Measurements from ENCODE around the gene LTBR. TPM values are rescaled to one million over a fixed set of nuclear protein-coding genes. Genes with fewer than 3 reads are reported as not detected.

LTBR gene
- total and polyA plus RNA-seq, 5 donors: 30.8 to 54.2 (median 37.6) TPM

DNA sequence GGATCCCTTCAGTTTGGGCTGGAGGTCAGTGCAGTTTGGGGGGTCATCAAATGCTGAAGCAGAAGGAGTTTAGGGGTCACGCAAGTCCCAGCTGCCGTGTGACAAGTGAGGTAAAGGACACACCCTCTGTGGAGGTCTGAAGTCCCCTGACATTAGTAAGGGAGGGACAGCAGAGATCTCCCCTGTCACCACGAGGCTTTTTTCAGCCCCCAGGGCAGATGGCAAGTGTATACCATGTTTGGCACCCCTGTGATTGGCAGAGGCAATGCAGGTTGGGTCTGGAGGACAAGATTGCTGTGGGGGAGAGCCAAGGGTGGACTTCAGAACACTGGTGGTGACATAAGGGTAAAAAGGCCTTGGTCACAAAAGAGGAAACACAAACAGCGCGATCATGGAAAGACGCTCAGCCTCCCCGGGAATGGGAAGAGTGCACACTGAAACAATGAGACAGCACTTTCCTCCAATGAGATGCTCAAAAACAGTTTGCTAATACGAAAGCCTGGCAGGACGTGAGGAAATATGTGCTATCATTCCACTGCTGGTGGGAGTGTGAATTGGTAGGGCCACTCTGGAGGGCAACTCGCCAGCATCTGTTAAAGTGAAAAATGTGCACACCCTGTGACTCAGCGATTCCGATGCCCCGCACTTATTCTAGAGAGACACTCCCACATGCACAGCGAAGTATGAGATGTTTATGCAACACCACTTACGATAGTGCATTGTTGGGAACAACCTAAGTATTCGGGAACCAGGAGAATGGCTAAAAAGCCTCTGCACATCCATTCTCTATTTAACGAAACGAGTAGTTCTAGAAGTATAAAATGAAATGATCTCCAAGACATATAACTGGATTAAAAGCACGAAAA is 46.4 kb downstream of the LTBR start:
- intact Hi-C loops (cut with DNase I): no loop called here
- peak; percentile 89 to 95 (median 94) for DNase-seq
- H3K4me3 ChIP-seq (ENCODE audit: low read length): peak overlapping the region; percentile 40
- peak overlapping the region; percentile 97 for H3K27ac ChIP-seq (ENCODE audit: low read length)
- peaks cover 3% of the 10 kb centered on the region for H3K4me1 ChIP-seq (ENCODE audit: control insufficient read depth, insufficient read depth, low read length)
- no peaks in the 10 kb centered on the region for H3K9me3 ChIP-seq (ENCODE audit: control insufficient read depth, low read length)
- 18% methylated on average over 19 of the region's 19 CpGs for WGBS
- no peaks in the 10 kb centered on the region for H3K27me3 ChIP-seq (ENCODE audit: control insufficient read depth, insufficient read depth)
- ATAC-seq: peak; percentile 93 to 97

DNA sequence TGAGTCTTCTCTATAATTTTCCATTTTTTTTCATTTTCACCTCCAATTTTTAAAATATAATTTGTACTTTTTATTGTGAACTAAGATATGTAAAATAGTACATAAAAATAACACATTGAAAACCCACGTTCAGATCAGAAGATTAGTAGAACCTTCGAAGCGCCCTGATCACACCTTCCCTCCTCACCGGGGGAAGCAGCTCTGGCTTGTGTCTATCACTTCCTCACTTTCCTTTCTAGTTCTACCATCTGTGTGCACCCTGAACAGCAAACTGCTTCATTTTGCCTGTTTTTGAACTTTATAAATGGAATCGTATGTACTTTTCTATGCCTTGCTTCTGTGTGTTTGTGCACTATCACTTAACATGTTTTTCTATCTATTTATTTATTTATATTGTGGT is 49.0 kb downstream of the LTBR start:
- 81% methylated on average over 5 of the region's 5 CpGs for WGBS
- intact Hi-C loops (cut with DNase I): no loop called here
- Histone ChIP-seq H3K9me3 (ENCODE audit: control insufficient read depth, low read length) (no peaks in the 10 kb centered on the region), H3K27me3 (ENCODE audit: control insufficient read depth, insufficient read depth) (no peaks in the 10 kb centered on the region), H3K4me1 (ENCODE audit: control insufficient read depth, insufficient read depth, low read length) (peaks cover 3% of the 10 kb centered on the region), H3K4me3 (ENCODE audit: low read length) (no peak overlapping the region), H3K27ac (ENCODE audit: low read length) (no peak overlapping the region)
- DNase-seq (no peak), ATAC-seq (no peak)

DNA sequence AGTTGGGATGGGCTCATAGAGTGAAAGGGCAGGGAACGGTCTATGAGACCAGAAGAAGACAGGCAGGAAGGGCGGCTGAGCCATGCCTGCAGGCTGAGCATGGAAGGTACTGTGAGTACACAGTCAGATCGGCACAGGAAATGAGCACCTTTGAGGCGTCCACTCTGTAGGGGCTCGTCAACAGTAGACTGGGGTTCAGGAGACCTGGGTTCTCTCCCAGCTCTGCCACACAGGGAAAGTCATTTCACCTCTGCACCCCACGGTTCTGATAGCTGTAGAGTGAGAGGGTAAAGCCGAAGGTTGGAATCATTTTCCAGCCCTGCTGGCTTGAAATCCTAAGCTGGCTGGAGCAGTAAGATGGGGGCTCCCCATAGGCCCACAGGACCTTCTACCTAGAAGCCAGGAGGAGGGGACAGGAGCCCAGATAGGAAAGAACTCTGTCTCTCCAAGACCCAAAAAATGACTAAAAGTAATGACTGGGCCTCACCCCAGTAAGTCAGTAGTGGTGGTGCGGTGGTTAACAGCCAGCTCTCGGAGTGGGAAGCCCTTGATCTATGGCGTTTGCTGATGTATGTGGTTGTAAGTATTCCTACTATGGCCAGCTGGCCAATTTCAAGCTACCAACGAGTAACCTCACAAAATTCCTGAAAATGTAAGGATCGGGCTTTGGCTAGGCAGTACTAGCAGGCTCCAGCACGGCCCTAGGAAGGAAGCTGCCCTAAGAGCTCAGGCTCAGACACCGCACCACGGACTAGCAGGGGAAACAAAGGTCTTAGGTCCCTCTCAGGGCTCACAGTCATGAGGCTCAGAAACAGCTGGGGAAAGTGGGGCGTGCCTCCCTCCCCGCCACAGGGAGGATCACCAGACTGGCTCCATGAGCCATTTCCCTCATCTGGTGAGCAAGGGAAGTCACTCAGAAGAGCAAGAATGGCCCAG is 50.5 kb downstream of the LTBR start:
- no peak overlapping the region for H3K4me3 ChIP-seq (ENCODE audit: low read length)
- H3K27ac ChIP-seq (ENCODE audit: low read length): no peak overlapping the region
- H3K9me3 ChIP-seq (ENCODE audit: control insufficient read depth, low read length): no peaks in the 10 kb centered on the region
- no peaks in the 10 kb centered on the region for H3K27me3 ChIP-seq (ENCODE audit: control insufficient read depth, insufficient read depth)
- WGBS: 82% methylated on average over 17 of the region's 17 CpGs
- ATAC-seq (no peak), DNase-seq (no peak)
- peaks cover 3% of the 10 kb centered on the region for H3K4me1 ChIP-seq (ENCODE audit: control insufficient read depth, insufficient read depth, low read length)
- intact Hi-C loops (cut with DNase I): no loop called here

DNA sequence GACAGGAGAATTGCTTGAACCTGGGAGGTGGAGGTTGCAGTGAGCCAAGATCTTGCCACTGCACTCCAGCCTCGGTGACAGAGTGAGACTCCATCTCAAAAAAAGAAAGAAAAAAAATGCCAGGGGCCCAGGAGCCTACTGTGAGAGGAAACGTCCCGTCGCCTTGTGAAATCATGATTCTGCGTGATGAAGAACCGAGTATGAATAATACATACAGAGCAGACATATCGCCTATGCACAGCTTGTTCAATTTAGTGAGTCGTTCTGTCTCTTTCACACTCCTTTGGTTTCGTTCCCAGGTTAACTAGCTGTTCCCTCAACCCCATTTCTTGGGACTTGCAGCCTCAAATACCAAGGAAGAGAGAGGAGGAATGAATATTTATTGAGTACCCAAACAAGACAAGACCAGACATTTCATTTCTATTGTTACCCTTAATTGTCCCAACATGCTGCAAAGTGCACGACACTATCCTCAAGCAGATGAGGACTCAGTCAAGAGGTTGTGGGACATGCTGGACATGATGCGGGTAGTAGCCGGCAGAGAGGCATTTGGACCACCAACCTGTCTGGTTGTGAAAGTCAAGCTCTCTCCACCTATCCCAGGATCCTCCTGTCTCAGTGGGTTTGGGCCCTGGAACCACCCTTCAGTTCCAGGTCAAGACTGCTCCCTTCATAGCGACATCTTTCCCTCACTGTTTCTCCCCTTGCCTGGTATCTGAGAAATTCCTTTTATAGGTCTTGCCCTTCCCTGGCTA is 52.2 kb downstream of the LTBR start:
- no peak overlapping the region for H3K27ac ChIP-seq (ENCODE audit: low read length)
- intact Hi-C loops (cut with DNase I): no loop called here
- ATAC-seq (no peak), DNase-seq (no peak)
- H3K4me3 ChIP-seq (ENCODE audit: low read length): no peak overlapping the region
- H3K9me3 ChIP-seq (ENCODE audit: control insufficient read depth, low read length): no peaks in the 10 kb centered on the region
- H3K4me1 ChIP-seq (ENCODE audit: control insufficient read depth, insufficient read depth, low read length): no peaks in the 10 kb centered on the region
- H3K27me3 ChIP-seq (ENCODE audit: control insufficient read depth, insufficient read depth): no peaks in the 10 kb centered on the region
- WGBS: 91% methylated on average over 13 of the region's 13 CpGs

DNA sequence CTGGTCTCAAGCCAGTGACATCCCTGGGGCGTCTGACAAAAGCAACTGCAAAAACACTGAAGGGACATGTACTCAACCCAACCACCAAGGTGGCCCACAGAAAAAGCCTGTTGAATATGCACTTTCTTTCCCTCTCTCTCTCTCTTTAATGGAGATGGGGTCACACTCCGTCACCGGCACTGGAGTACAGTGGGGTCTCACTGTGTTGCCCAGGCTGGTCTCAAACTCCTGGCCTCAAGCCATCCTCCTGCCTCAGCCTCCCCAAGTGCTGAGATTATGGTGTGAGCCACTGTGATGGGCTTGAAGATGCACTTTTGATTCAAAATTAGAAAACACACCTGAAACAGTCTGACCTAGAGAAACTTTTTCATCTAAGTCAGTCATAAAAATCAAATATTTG is 53.6 kb downstream of the LTBR start:
- 88% methylated on average over 3 of the region's 3 CpGs for WGBS
- Histone ChIP-seq H3K4me3 (ENCODE audit: low read length) (no peak overlapping the region), H3K4me1 (ENCODE audit: control insufficient read depth, insufficient read depth, low read length) (no peaks in the 10 kb centered on the region), H3K9me3 (ENCODE audit: control insufficient read depth, low read length) (no peaks in the 10 kb centered on the region), H3K27me3 (ENCODE audit: control insufficient read depth, insufficient read depth) (no peaks in the 10 kb centered on the region), H3K27ac (ENCODE audit: low read length) (no peak overlapping the region)
- DNase-seq (no peak), ATAC-seq (no peak)
- intact Hi-C loops (cut with DNase I): no loop called here

DNA sequence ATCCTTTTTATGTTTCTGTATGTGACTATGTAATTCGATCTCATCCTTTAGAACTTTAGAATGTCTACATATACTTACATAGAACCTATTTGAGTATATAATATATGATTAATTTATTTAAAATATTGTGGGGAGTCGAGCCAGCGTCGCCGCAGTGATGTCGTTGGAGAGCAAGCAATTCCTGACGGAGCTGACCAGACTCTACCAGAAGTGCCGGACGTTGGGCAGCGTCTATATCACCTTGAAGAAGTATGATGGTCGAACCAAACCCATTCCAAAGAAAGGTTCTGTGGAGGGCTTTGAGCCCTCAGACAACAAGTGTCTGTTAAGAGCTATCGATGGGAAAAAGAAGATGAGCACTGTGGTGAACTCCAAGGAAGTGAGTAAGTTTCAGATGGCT is 54.4 kb downstream of the LTBR start:
- Histone ChIP-seq H3K27me3 (ENCODE audit: control insufficient read depth, insufficient read depth) (no peaks in the 10 kb centered on the region), H3K27ac (ENCODE audit: low read length) (no peak overlapping the region), H3K4me1 (ENCODE audit: control insufficient read depth, insufficient read depth, low read length) (no peaks in the 10 kb centered on the region), H3K4me3 (ENCODE audit: low read length) (no peak overlapping the region), H3K9me3 (ENCODE audit: control insufficient read depth, low read length) (no peaks in the 10 kb centered on the region)
- no peak for DNase-seq
- ATAC-seq: no peak
- intact Hi-C loops (cut with DNase I): no loop called here
- 86% methylated on average over 12 of the region's 12 CpGs for WGBS

DNA sequence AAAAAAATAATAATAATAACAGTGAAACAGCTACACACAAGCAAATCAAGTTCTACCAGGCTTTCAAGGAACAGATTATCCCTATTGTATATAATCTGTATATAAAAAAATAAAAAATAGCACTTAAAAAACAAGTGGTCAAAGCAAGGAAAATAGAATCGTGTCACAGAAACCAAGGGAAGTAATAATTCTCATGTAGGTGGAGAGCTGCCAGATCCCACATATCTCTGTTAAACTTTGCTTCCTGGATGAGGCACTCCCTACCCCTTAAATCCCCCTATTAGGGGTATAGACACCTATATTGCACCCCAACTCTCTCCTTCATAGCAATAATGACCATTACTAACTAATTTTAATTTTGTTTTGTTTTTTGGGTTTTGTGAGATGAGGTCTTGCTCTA is 56.4 kb downstream of the LTBR start:
- DNase-seq (no peak), ATAC-seq (no peak)
- no peaks in the 10 kb centered on the region for H3K9me3 ChIP-seq (ENCODE audit: control insufficient read depth, low read length)
- H3K27ac ChIP-seq (ENCODE audit: low read length): no peak overlapping the region
- no peak overlapping the region for H3K4me3 ChIP-seq (ENCODE audit: low read length)
- WGBS: 52% methylated on average over 1 of the region's 1 CpG
- H3K27me3 ChIP-seq (ENCODE audit: control insufficient read depth, insufficient read depth): no peaks in the 10 kb centered on the region
- intact Hi-C loops (cut with DNase I): no loop called here
- H3K4me1 ChIP-seq (ENCODE audit: control insufficient read depth, insufficient read depth, low read length): no peaks in the 10 kb centered on the region

Other genes with a start within 250 kb of the LTBR start
- 100 to 1,000 TPM; 117 to 248 (median 134) TPM for gene CD9, start 183.8 kb upstream of the LTBR start, total RNA-seq
- 212 TPM for gene CD9, start 183.8 kb upstream of the LTBR start, polyA plus RNA-seq
- gene PLEKHG6, start 73.5 kb upstream of the LTBR start, total RNA-seq: under 1 TPM in 1 of 4 donors, not detected in 3; 0.64 TPM
- 1.5 TPM for gene PLEKHG6, start 73.5 kb upstream of the LTBR start, polyA plus RNA-seq
- gene TNFRSF1A, start 42.1 kb upstream of the LTBR start, total RNA-seq: 100 to 1,000 TPM in 1 of 4 donors, 10 to 100 TPM in 3; 65.6 to 103 (median 75.9) TPM
- gene TNFRSF1A, start 42.1 kb upstream of the LTBR start, polyA plus RNA-seq: 41.3 TPM
- under 1 TPM; 0.08 to 0.80 (median 0.50) TPM for gene SCNN1A, start 8.6 kb upstream of the LTBR start, total RNA-seq
- 0.23 TPM for gene SCNN1A, start 8.6 kb upstream of the LTBR start, polyA plus RNA-seq
- under 1 TPM in 3 of 4 donors, not detected in 1; 0.29 to 0.80 (median 0.33) TPM for gene CD27, start 60.8 kb downstream of the LTBR start, total RNA-seq
- 0.27 TPM for gene CD27, start 60.8 kb downstream of the LTBR start, polyA plus RNA-seq
- 10 to 100 TPM; 14.2 to 19.5 (median 17.1) TPM for gene TAPBPL, start 67.9 kb downstream of the LTBR start, total RNA-seq
- 17.2 TPM for gene TAPBPL, start 67.9 kb downstream of the LTBR start, polyA plus RNA-seq
- 1 to 10 TPM; 3.6 to 9.0 (median 6.1) TPM for gene VAMP1, start 86.5 kb downstream of the LTBR start, total RNA-seq
- 4.7 TPM for gene VAMP1, start 86.5 kb downstream of the LTBR start, polyA plus RNA-seq
- 100 to 1,000 TPM; 192 to 233 (median 213) TPM for gene MRPL51, start 109.1 kb downstream of the LTBR start, total RNA-seq
- 180 TPM for gene MRPL51, start 109.1 kb downstream of the LTBR start, polyA plus RNA-seq
- gene NCAPD2, start 109.9 kb downstream of the LTBR start, total RNA-seq: 10 to 100 TPM; 13.5 to 16.8 (median 14.6) TPM
- 5.7 TPM for gene NCAPD2, start 109.9 kb downstream of the LTBR start, polyA plus RNA-seq
- gene GAPDH, start 150.4 kb downstream of the LTBR start, total RNA-seq: 1,000 to 10,000 TPM; 3,735 to 4,618 (median 3,904) TPM
- 4,983 TPM for gene GAPDH, start 150.4 kb downstream of the LTBR start, polyA plus RNA-seq
- gene IFFO1, start 171.9 kb downstream of the LTBR start, total RNA-seq: 10 to 100 TPM; 15.1 to 23.6 (median 19.1) TPM
- 15.7 TPM for gene IFFO1, start 171.9 kb downstream of the LTBR start, polyA plus RNA-seq
- gene NOP2, start 184.1 kb downstream of the LTBR start, total RNA-seq: 10 to 100 TPM; 15.1 to 27.5 (median 16.5) TPM
- gene NOP2, start 184.1 kb downstream of the LTBR start, polyA plus RNA-seq: 9.6 TPM
- 100 to 1,000 TPM; 138 to 165 (median 153) TPM for gene CHD4, start 223.2 kb downstream of the LTBR start, total RNA-seq
- 142 TPM for gene CHD4, start 223.2 kb downstream of the LTBR start, polyA plus RNA-seq

Measured in right cardiac atrium (tissue), 5 donors.